Hepatocyte (in vitro differentiated cells): ENCODE results near the gene TMEM87B.

Source experiments
- CTCF ChIP-seq: fragments of 200-600 bp; sonication (generic); IDR thresholded peaks from 2 replicates; pipeline ENCODE4 v1.5.1; 2016; ENCODE audit warnings: antibody characterized with exemption, mild to moderate bottlenecking; ENCODE audit not compliant: poor library complexity
- EZH2 ChIP-seq: fragments of 200-600 bp; sonication (generic); IDR thresholded peaks from 2 replicates; pipeline ENCODE4 v1.6.1; 2016; ENCODE audit warnings: antibody characterized with exemption, mild to moderate bottlenecking, borderline replicate concordance
- EZH2phosphoT487 ChIP-seq: fragments of 200-600 bp; sonication (generic); IDR thresholded peaks from one replicate; pipeline ENCODE4 v1.6.1; 2018; ENCODE audit warnings: antibody characterized with exemption, mild to moderate bottlenecking, low read depth, moderate library complexity; ENCODE audit not compliant: unreplicated experiment, severe bottlenecking

GRCh38 chr2:112085916-112086669 is 31.0 kb downstream of the TMEM87B start:
- no peak for TF ChIP-seq CTCF
- TF ChIP-seq EZH2phosphoT487, result no peak
- TF ChIP-seq EZH2, result no peak
